H1 (cell line): ENCODE measurements around the gene DNAJC27. TPM values are rescaled to one million over a fixed set of nuclear protein-coding genes. Genes with fewer than 3 reads are reported as not detected.

ENCODE experiments used
- CTCF ChIA-PET: fragments of 300-600 bp; sonication (Branson Sonifier 250); formaldehyde crosslinking; loops from one replicate; lab custom pipeline; 2021; ENCODE audit not compliant: partially characterized antibody; lab: Charles Lee
- POLR2A ChIA-PET: fragments of 300-600 bp; sonication (Branson Sonifier 250); formaldehyde crosslinking; loops from one replicate; lab custom pipeline; 2021; ENCODE audit warnings: inconsistent platforms; ENCODE audit not compliant: partially characterized antibody; lab: Charles Lee
- DNase-seq, 2 experiments: peaks; one replicate each; pipeline versions ENCODE4 v3.0.0 to v3.0.0-alpha.2; 2010 to 2022; ENCODE audit warnings: low spot score in 2 of 2, low read depth in 1 of 2, mixed read lengths in 1 of 2
- FAIRE-seq: peaks from 2 replicates; lab custom pipeline; 2011; peaks lifted over from hg19 to GRCh38; lab: Jason Lieb, UNC
- H2AFZ ChIP-seq: 2 replicates; pipeline ENCODE4 v1.8.1; 2012; ENCODE audit warnings: low read length, inconsistent platforms
- H2AK5ac ChIP-seq: 2 replicates; pipeline ENCODE4 v1.6.1; 2013; ENCODE audit warnings: low read depth, low read length
- H2BK120ac ChIP-seq: replicated peaks from 2 replicates; pipeline ENCODE3; 2013; ENCODE audit warnings: low read depth, low read length, inconsistent platforms
- H2BK12ac ChIP-seq: 2 replicates; pipeline ENCODE4 v1.6.1; 2013; ENCODE audit warnings: low read depth, low read length
- H2BK15ac ChIP-seq: 2 replicates; pipeline ENCODE4 v1.6.1; 2013; ENCODE audit warnings: low read length
- H2BK20ac ChIP-seq: 2 replicates; pipeline ENCODE4 v1.6.1; 2013; ENCODE audit warnings: low read length
- H2BK5ac ChIP-seq: 2 replicates; pipeline ENCODE4 v1.6.1; 2013; ENCODE audit warnings: low read depth, low read length
- H3K14ac ChIP-seq: 2 replicates; pipeline ENCODE4 v1.6.1; 2013; ENCODE audit warnings: inconsistent platforms; ENCODE audit not compliant: insufficient read length
- H3K18ac ChIP-seq: 2 replicates; pipeline ENCODE4 v1.6.1; 2013; ENCODE audit warnings: low read length; ENCODE audit errors: extremely low read depth
- H3K23ac ChIP-seq: 2 replicates; pipeline ENCODE4 v1.6.1; 2013; ENCODE audit warnings: inconsistent platforms; ENCODE audit not compliant: insufficient read length
- H3K23me2 ChIP-seq: 2 replicates; pipeline ENCODE4 v1.6.1; 2013; ENCODE audit warnings: low read depth, low read length
- H3K27ac ChIP-seq: 2 replicates; pipeline ENCODE4 v1.6.1; 2011; ENCODE audit warnings: low read depth, low read length, inconsistent platforms
- H3K27me3 ChIP-seq, 4 experiments: replicated peaks in 1 of 4; 1 replicate in 1 of 4; 2 replicates in 3 of 4; pipeline versions ENCODE4 v1.6.1 to v1.8.1; 2011 to 2013; ENCODE audit warnings: low read length in 3 of 4, mild to moderate bottlenecking in 3 of 4, inconsistent platforms in 2 of 4, mixed read lengths in 2 of 4, moderate library complexity in 1 of 4; ENCODE audit not compliant: control insufficient read depth in 3 of 4, insufficient read depth in 3 of 4; ENCODE audit errors: extremely low read depth in 1 of 4
- H3K36me3 ChIP-seq, 4 experiments: 2 replicates each; pipeline versions ENCODE4 v1.6.1 to v1.8.1; 2011 to 2013; ENCODE audit warnings: mild to moderate bottlenecking in 4 of 4, low read length in 3 of 4, moderate library complexity in 2 of 4, control low read depth in 1 of 4, inconsistent platforms in 1 of 4; ENCODE audit not compliant: insufficient read depth in 4 of 4, control insufficient read depth in 2 of 4
- H3K4ac ChIP-seq: replicated peaks from 2 replicates; pipeline ENCODE3; 2013; ENCODE audit warnings: low read length, low read depth, mixed read lengths, inconsistent platforms; ENCODE audit not compliant: insufficient read length
- H3K4me1 ChIP-seq, 4 experiments: replicated peaks in 1 of 4; 1 replicate in 1 of 4; 2 replicates in 3 of 4; pipeline versions ENCODE4 v1.6.1 to v1.8.1; 2011 to 2013; ENCODE audit warnings: low read length in 3 of 4, inconsistent platforms in 2 of 4, mixed read lengths in 1 of 4; ENCODE audit not compliant: insufficient read depth in 4 of 4, control insufficient read depth in 3 of 4
- H3K4me2 ChIP-seq, 2 experiments: 2 replicates each; pipeline versions ENCODE4 v1.6.1 to v1.8.1; 2011 to 2013; ENCODE audit warnings: low read depth in 2 of 2, low read length in 2 of 2, control low read depth in 1 of 2, inconsistent platforms in 1 of 2, mild to moderate bottlenecking in 1 of 2; ENCODE audit not compliant: insufficient read depth in 1 of 2
- H3K4me3 ChIP-seq, 4 experiments: fragments of 200-600, 300-600 bp in 1 of 4; sonication (generic), shearing (Covaris generic), sonication (Bioruptor Twin) in 1 of 4; 2 replicates each; pipeline versions ENCODE4 v1.5.1 to v1.8.1; 2011 to 2016; ENCODE audit warnings: low read length in 4 of 4, low read depth in 3 of 4, control low read depth in 2 of 4, inconsistent platforms in 2 of 4, mild to moderate bottlenecking in 2 of 4, mixed read lengths in 1 of 4, moderate library complexity in 1 of 4; ENCODE audit not compliant: insufficient read depth in 2 of 4; ENCODE audit errors: extremely low read depth in 1 of 4
- H3K56ac ChIP-seq: replicated peaks from 2 replicates; pipeline ENCODE3; 2013; ENCODE audit warnings: low read depth, mild to moderate bottlenecking, mixed read lengths, low read length, inconsistent platforms; ENCODE audit not compliant: insufficient read length
- H3K79me1 ChIP-seq: 2 replicates; pipeline ENCODE4 v1.6.1; 2013; ENCODE audit warnings: low read depth, low read length, control low read depth
- H3K79me2 ChIP-seq, 2 experiments: 2 replicates each; pipeline versions ENCODE4 v1.6.1 to v1.8.1; 2012 to 2013; ENCODE audit warnings: low read length in 2 of 2, mild to moderate bottlenecking in 2 of 2, inconsistent platforms in 1 of 2; ENCODE audit not compliant: insufficient read depth in 2 of 2, control insufficient read depth in 1 of 2
- H3K9ac ChIP-seq, 4 experiments: replicated peaks in 1 of 4; 1 replicate in 1 of 4; 2 replicates in 3 of 4; pipeline versions ENCODE4 v1.6.1 to v1.8.1; 2011 to 2013; ENCODE audit warnings: low read depth in 3 of 4, low read length in 3 of 4, control low read depth in 2 of 4, mild to moderate bottlenecking in 2 of 4, moderate library complexity in 2 of 4, inconsistent platforms in 1 of 4; ENCODE audit errors: extremely low read depth in 1 of 4
- H3K9me3 ChIP-seq, 2 experiments: 2 replicates each; pipeline versions ENCODE4 v1.6.1 to v1.8.1; 2012 to 2013; ENCODE audit warnings: mild to moderate bottlenecking in 2 of 2, moderate library complexity in 2 of 2, control low read depth in 1 of 2, inconsistent platforms in 1 of 2, low read depth in 1 of 2, low read length in 1 of 2, mixed read lengths in 1 of 2; ENCODE audit not compliant: insufficient read depth in 2 of 2
- H4K20me1 ChIP-seq, 2 experiments: replicated peaks in 1 of 2; 2 replicates each; pipeline versions ENCODE3 to v1.8.1; 2011 to 2013; ENCODE audit warnings: inconsistent platforms in 2 of 2, low read length in 2 of 2, mild to moderate bottlenecking in 1 of 2; ENCODE audit not compliant: insufficient read depth in 2 of 2, control insufficient read depth in 1 of 2
- H4K5ac ChIP-seq: 2 replicates; pipeline ENCODE4 v1.6.1; 2013; ENCODE audit warnings: low read length, low read depth, mixed read lengths, inconsistent platforms; ENCODE audit not compliant: insufficient read length
- H4K8ac ChIP-seq: 2 replicates; pipeline ENCODE4 v1.8.0; 2013; ENCODE audit warnings: mild to moderate bottlenecking, moderate library complexity, low read length, inconsistent platforms; ENCODE audit not compliant: insufficient read depth; ENCODE audit errors: extremely low read depth
- H4K91ac ChIP-seq: replicated peaks from 2 replicates; pipeline ENCODE3; 2013; ENCODE audit warnings: low read length, mixed read lengths, inconsistent platforms; ENCODE audit not compliant: insufficient read length
- KDM4A ChIP-seq: IDR thresholded peaks from one replicate; pipeline ENCODE4 v1.7.1; 2012; ENCODE audit warnings: low read depth, mild to moderate bottlenecking, moderate library complexity, low read length, inconsistent platforms; ENCODE audit not compliant: severe bottlenecking
- WGBS, 2 experiments: shearing (Covaris generic) in 1 of 2; methylation state at CpG; one replicate each; pipeline versions ENCODE4 v1.1.6 to v1.1.7; 2013 to 2015; ENCODE audit warnings: low lambda C conversion rate in 2 of 2, mixed read lengths in 2 of 2, inconsistent platforms in 1 of 2, low coverage in 1 of 2, missing lambda C conversion rate in 1 of 2; ENCODE audit not compliant: insufficient replicate concordance in 2 of 2, insufficient coverage in 1 of 2, insufficient read length in 1 of 2; ENCODE audit errors: extremely low coverage in 1 of 2, missing lambda C conversion rate in 1 of 2; 5-methylcytosine and 5-hydroxymethylcytosine counted together
- polyA plus RNA-seq, 7 experiments: library from polyadenylated mRNA; depleted of rRNA in 3 of 7; stranded (reverse) in 5 of 7; unstranded in 2 of 7; fragments of >200 nt in 5 of 7; fragments of 200-250 nt in 2 of 7; gene quantifications; 1 replicate in 5 of 7; 2 replicates in 1 of 7; 4 replicates in 1 of 7; pipeline versions ENCODE4 v1.2.1 to v1.2.3, GENCODE V29; 2011 to 2013; ENCODE audit warnings: missing spikeins in 2 of 7, mixed read lengths in 2 of 7
- total RNA-seq: library from RNA; stranded (reverse); fragmentation: NEBNext Ultra II Directional; extraction: Animal tissue kit (Norgen Biotek cat#: 25700); gene quantifications from 2 replicates; pipeline ENCODE4 v1.2.1, GENCODE V29; 2021

The DNAJC27 gene
- total and polyA plus RNA-seq, 2 of the 8 experiments (the other 6 are each of a cell fraction or from before 2014, with no cell fraction given), result 1.4 to 4.5 TPM

GRCh38 chr2:24948506-24948905 is 23.2 kb downstream of the DNAJC27 start:
- no peak overlapping the region for H3K56ac ChIP-seq
- peaks cover 0 to 21% (median 9%) of the 10 kb centered on the region in 4 experiments; a peak in 6 of 8 replicates for H3K36me3 ChIP-seq
- CTCF ChIA-PET, result interaction anchor here (1.4 kb wide), 1 partner anchor 9 kb away, joined by 4 read pairs; no protein-coding TSS in a partner anchor
- no peak overlapping the region for H3K14ac ChIP-seq
- DNase-seq, result no peak
- H4K91ac ChIP-seq, result no peak overlapping the region
- no peak overlapping the region for H2BK15ac ChIP-seq
- H3K9ac ChIP-seq, result no peak overlapping the region; a peak in 1 of 7 replicates
- H3K79me1 ChIP-seq, result no peaks in the 10 kb centered on the region
- H4K5ac ChIP-seq, result no peak overlapping the region
- no peak overlapping the region for H3K4me3 ChIP-seq
- no peak overlapping the region for H2BK20ac ChIP-seq
- no peaks in the 10 kb centered on the region for H3K79me2 ChIP-seq
- FAIRE-seq, result no peak
- no peaks in the 10 kb centered on the region for H3K27me3 ChIP-seq
- 91% methylated on average over 6 of the region's 6 CpGs; no CpG with 5 or more reads in 1 of the 2 experiments for WGBS, 2 experiments
- POLR2A ChIA-PET, result interaction anchor here (0.7 to 1.2 kb wide), 5 partner anchors 9 to 27 kb away, joined by 3 read pairs; no protein-coding TSS in a partner anchor
- H2AFZ ChIP-seq, result no peak overlapping the region
- no peak overlapping the region for H3K27ac ChIP-seq
- H2BK12ac ChIP-seq, result no peak overlapping the region
- no peaks in the 10 kb centered on the region for H3K23me2 ChIP-seq
- no peak overlapping the region for H2AK5ac ChIP-seq
- H4K20me1 ChIP-seq, result no peaks in the 10 kb centered on the region
- no peak overlapping the region for H2BK5ac ChIP-seq
- H3K18ac ChIP-seq, result no peak overlapping the region
- no peaks in the 10 kb centered on the region for H3K9me3 ChIP-seq
- H4K8ac ChIP-seq, result no peak overlapping the region
- H3K4me2 ChIP-seq, result no peak overlapping the region
- H3K4ac ChIP-seq, result no peak overlapping the region
- no peaks in the 10 kb centered on the region for H3K4me1 ChIP-seq
- H3K23ac ChIP-seq, result no peak overlapping the region
- H2BK120ac ChIP-seq, result no peak overlapping the region
- no peak for TF ChIP-seq KDM4A
